Peyer's patch (tissue), 4 donors: ENCODE data around the gene GAP43.
"Not testable (repeated sequence)": the region's sequence is repeated elsewhere in the genome, so short reads cannot be mapped to it uniquely, and the experiment has no call there.

Experiments used
- POLR2A ChIP-seq, 2 donors: fragments of 450-650 bp; IDR thresholded peaks; one replicate each; pipeline ENCODE4 v1.5.1; 2017; ENCODE audit warnings: antibody characterized with exemption in 2 of 2, mild to moderate bottlenecking in 2 of 2, moderate library complexity in 2 of 2
- TF ChIP-seq, protein P1 (sequence below), 6 experiments: fragments of 450-650 bp in 4 of 6; fragments of 200-600 bp in 2 of 6; sonication (generic) in 1 of 6; IDR thresholded peaks; one replicate each; pipeline ENCODE4 v1.5.1; 2017 to 2019; ENCODE audit warnings: antibody characterized with exemption in 6 of 6, mild to moderate bottlenecking in 3 of 6, moderate library complexity in 1 of 6

DNA sequence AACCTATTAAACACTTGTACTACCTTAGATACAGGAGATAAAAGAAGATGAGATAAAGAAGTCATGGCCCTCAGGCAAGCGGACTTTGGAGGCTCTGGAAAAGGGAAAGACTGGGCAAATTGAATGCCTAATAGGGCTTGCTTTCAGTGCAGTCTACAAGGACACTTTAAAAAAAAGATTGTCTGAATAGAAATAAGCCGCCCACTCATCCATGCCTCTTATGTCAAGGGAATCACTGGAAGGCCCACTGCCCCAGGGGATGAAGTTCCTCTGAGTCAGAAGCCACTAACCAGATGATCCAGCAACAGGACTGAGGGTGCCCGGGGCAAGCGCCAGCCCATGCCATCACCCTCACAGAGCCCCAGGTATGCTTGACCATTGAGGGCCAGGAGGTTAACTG lies 121.2 kb downstream of the GAP43 start:
- not testable (repeated sequence) for TF ChIP-seq POLR2A (IDR thresholded peaks at IDR 0.05)
- TF ChIP-seq, protein P1, sequence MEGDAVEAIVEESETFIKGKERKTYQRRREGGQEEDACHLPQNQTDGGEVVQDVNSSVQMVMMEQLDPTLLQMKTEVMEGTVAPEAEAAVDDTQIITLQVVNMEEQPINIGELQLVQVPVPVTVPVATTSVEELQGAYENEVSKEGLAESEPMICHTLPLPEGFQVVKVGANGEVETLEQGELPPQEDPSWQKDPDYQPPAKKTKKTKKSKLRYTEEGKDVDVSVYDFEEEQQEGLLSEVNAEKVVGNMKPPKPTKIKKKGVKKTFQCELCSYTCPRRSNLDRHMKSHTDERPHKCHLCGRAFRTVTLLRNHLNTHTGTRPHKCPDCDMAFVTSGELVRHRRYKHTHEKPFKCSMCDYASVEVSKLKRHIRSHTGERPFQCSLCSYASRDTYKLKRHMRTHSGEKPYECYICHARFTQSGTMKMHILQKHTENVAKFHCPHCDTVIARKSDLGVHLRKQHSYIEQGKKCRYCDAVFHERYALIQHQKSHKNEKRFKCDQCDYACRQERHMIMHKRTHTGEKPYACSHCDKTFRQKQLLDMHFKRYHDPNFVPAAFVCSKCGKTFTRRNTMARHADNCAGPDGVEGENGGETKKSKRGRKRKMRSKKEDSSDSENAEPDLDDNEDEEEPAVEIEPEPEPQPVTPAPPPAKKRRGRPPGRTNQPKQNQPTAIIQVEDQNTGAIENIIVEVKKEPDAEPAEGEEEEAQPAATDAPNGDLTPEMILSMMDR (IDR thresholded peaks at IDR 0.05) = not testable (repeated sequence)
